HepG2 (cell line): ENCODE data around the gene TMEM63B. TPM values are rescaled to one million over a fixed set of nuclear protein-coding genes. Genes with fewer than 3 reads are reported as not detected.

Experiments
- ASH2L ChIP-seq: fragments of 300-600, 200-600 bp; sonication (generic); IDR thresholded peaks from 2 replicates; pipeline ENCODE4 v1.7.0; 2017; ENCODE audit warnings: low read depth, mild to moderate bottlenecking, moderate library complexity, mixed read lengths, low read length; ENCODE audit not compliant: insufficient read length
- FOXA3 ChIP-seq: IDR thresholded peaks from 2 replicates; pipeline ENCODE4 v1.6.1; 2016; ENCODE audit warnings: missing genetic modification reagents, missing compliant biosample characterization
- HES4 ChIP-seq: sonication (generic); formaldehyde crosslinking; IDR thresholded peaks from 2 replicates; pipeline ENCODE4 v1.9.0; 2021; ENCODE audit warnings: mild to moderate bottlenecking, missing genetic modification reagents, borderline replicate concordance
- KLF16 ChIP-seq, 2 experiments: sonication (generic) in 1 of 2; formaldehyde crosslinking in 1 of 2; IDR thresholded peaks; 2 replicates each; pipeline versions ENCODE4 v1.6.1 to v1.8.0; 2016 to 2023; ENCODE audit warnings: missing genetic modification reagents in 2 of 2, missing compliant biosample characterization in 1 of 2
- MED1 ChIP-seq: sonication (generic); formaldehyde crosslinking; IDR thresholded peaks from 2 replicates; pipeline ENCODE4 v1.4.0; 2020; ENCODE audit warnings: missing genetic modification reagents
- MYC ChIP-seq: sonication (generic); formaldehyde crosslinking; IDR thresholded peaks from 2 replicates; pipeline ENCODE4 v1.9.0; 2021; ENCODE audit warnings: missing genetic modification reagents, borderline replicate concordance
- NCOA5 ChIP-seq: sonication (generic); formaldehyde crosslinking; IDR thresholded peaks from 2 replicates; pipeline ENCODE4 v1.4.0; 2020; ENCODE audit warnings: missing genetic modification reagents
- NKX3-1 ChIP-seq: sonication (generic); formaldehyde crosslinking; IDR thresholded peaks from 2 replicates; pipeline ENCODE4 v1.5.0; 2020; ENCODE audit warnings: missing genetic modification reagents
- PHF20 ChIP-seq: sonication (generic); formaldehyde crosslinking; IDR thresholded peaks from 2 replicates; pipeline ENCODE4 v1.5.0; 2020; ENCODE audit warnings: mild to moderate bottlenecking, missing genetic modification reagents
- PHF8 ChIP-seq: sonication (generic); formaldehyde crosslinking; IDR thresholded peaks from 2 replicates; pipeline ENCODE4 v1.5.0; 2020; ENCODE audit warnings: missing genetic modification reagents
- THAP11 ChIP-seq: IDR thresholded peaks from 2 replicates; pipeline ENCODE4 v1.6.1; 2016; ENCODE audit warnings: missing biosample characterization, missing genetic modification reagents
- YEATS4 ChIP-seq: sonication (generic); formaldehyde crosslinking; IDR thresholded peaks from 2 replicates; pipeline ENCODE4 v1.4.0; 2020; ENCODE audit warnings: missing genetic modification reagents, borderline replicate concordance
- ZNF136 ChIP-seq: sonication (generic); formaldehyde crosslinking; IDR thresholded peaks from 2 replicates; pipeline ENCODE4 v1.8.1; 2022; ENCODE audit warnings: low read depth, mild to moderate bottlenecking, moderate library complexity, missing genetic modification reagents
- ZNF546 ChIP-seq: sonication (generic); formaldehyde crosslinking; conservative IDR thresholded peaks from 2 replicates; pipeline ENCODE4 v1.8.1; 2023; ENCODE audit warnings: mild to moderate bottlenecking, missing genetic modification reagents
- ZNF792 ChIP-seq: IDR thresholded peaks from 2 replicates; pipeline ENCODE4 v1.6.1; 2016
- ZSCAN22 ChIP-seq: sonication (generic); formaldehyde crosslinking; IDR thresholded peaks from 2 replicates; pipeline ENCODE4 v1.4.0; 2020; ENCODE audit warnings: mild to moderate bottlenecking, missing genetic modification reagents
- polyA plus RNA-seq, 8 experiments: library from polyadenylated mRNA; depleted of rRNA in 3 of 8; stranded (reverse) in 7 of 8; unstranded in 1 of 8; fragments of >200 nt; fragmentation: Illumina TruSeq in 4 of 8; extraction: Trizol in 4 of 8; gene quantifications; 2 replicates each; pipeline versions ENCODE4 v1.2.1 to v1.2.3, GENCODE V29; 2011 to 2016; ENCODE audit warnings: low read depth in 4 of 8, missing spikeins in 1 of 8, mixed read lengths in 1 of 8; ENCODE audit not compliant: insufficient read depth in 1 of 8
- total RNA-seq, 5 experiments: library from RNA; depleted of rRNA; stranded (reverse); fragments of >200 nt; fragmentation: Illumina TruSeq; extraction: Trizol; gene quantifications; 2 replicates each; pipeline ENCODE4 v1.2.3, GENCODE V29; 2016; ENCODE audit warnings: low read depth in 1 of 5
- TF ChIP-seq, protein P1 (sequence below): sonication (generic); formaldehyde crosslinking; IDR thresholded peaks from 2 replicates; pipeline ENCODE4 v1.4.0; 2020; ENCODE audit warnings: missing genetic modification reagents, borderline replicate concordance
- TF ChIP-seq, protein P2 (sequence below): sonication (generic); formaldehyde crosslinking; IDR thresholded peaks from 2 replicates; pipeline ENCODE4 v1.5.0; 2020; ENCODE audit warnings: mild to moderate bottlenecking, missing genetic modification reagents
- TF ChIP-seq, protein P3 (sequence below): IDR thresholded peaks from 2 replicates; pipeline ENCODE4 v1.6.1; 2012; ENCODE audit warnings: inconsistent platforms
- TF ChIP-seq, protein P4 (sequence below): sonication (generic); formaldehyde crosslinking; conservative IDR thresholded peaks from 2 replicates; pipeline ENCODE4 v1.8.0; 2022; ENCODE audit warnings: missing genetic modification reagents
- TF ChIP-seq, protein P5 (sequence below): sonication (generic); formaldehyde crosslinking; IDR thresholded peaks from 2 replicates; pipeline ENCODE4 v1.5.0; 2020; ENCODE audit warnings: missing genetic modification reagents

TMEM63B gene
- total and polyA plus RNA-seq, 2 of the 13 experiments (the other 11 are each of a cell fraction or from before 2014, with no cell fraction given), result 27.4 to 75.8 TPM

DNA sequence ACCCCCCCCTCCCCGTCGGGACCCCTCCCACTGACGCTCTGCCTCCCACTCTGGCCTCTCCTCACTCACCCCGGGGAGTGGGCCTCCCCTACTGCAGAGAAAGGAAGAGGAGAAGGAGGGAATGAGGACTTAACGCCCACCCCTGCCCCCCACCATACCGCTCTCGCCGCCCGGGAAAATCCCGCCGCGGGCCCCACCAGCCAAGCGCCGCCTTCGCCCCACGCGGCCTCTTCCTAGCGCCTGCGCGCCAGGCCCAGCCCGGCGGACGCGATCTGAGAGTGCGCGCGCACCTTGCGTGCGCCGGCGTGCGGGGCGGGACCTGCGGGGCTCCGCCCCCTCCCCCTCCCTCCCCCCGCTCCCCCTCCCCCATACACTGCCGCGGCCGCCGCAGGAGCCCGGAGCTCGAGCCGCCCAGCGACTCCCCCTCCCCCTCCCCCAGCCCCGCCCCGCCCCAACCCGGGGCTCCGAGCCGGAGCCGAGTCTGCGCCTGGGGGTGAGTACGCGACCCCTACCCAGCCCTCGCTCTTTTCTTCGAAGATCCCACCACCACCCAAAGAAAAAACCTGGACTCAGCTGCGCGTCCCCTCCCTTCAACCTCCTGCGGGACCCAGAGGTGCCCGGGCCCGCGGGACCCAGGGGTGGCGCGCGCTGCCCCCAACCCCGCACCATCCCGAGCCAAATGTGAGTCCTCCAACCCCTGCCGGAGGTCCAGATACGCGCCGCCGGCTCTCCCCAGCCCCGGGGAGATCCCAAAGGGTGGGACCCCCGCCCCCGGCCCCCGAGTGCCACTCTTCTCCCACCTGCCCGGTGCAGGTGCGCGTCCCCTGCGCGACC lies at the start of gene TMEM63B, which contains the start of gene MRPL14 (continued):
- TF ChIP-seq NKX3-1 (CRISPR knock-in tag), result 0 out of 2 replicates have a peak, but pooled peaks have one; percentile 69
- TF ChIP-seq FOXA3 (CRISPR knock-in tag), result 0 out of 2 replicates have a peak, but pooled peaks have one; percentile 16
- 0 out of 2 replicates have a peak, but pooled peaks have one; percentile 43 for TF ChIP-seq ZNF136 (CRISPR knock-in tag)
- peak; percentile 42; the same call in 1 of the 2 replicates for TF ChIP-seq HES4
- TF ChIP-seq, protein P1, sequence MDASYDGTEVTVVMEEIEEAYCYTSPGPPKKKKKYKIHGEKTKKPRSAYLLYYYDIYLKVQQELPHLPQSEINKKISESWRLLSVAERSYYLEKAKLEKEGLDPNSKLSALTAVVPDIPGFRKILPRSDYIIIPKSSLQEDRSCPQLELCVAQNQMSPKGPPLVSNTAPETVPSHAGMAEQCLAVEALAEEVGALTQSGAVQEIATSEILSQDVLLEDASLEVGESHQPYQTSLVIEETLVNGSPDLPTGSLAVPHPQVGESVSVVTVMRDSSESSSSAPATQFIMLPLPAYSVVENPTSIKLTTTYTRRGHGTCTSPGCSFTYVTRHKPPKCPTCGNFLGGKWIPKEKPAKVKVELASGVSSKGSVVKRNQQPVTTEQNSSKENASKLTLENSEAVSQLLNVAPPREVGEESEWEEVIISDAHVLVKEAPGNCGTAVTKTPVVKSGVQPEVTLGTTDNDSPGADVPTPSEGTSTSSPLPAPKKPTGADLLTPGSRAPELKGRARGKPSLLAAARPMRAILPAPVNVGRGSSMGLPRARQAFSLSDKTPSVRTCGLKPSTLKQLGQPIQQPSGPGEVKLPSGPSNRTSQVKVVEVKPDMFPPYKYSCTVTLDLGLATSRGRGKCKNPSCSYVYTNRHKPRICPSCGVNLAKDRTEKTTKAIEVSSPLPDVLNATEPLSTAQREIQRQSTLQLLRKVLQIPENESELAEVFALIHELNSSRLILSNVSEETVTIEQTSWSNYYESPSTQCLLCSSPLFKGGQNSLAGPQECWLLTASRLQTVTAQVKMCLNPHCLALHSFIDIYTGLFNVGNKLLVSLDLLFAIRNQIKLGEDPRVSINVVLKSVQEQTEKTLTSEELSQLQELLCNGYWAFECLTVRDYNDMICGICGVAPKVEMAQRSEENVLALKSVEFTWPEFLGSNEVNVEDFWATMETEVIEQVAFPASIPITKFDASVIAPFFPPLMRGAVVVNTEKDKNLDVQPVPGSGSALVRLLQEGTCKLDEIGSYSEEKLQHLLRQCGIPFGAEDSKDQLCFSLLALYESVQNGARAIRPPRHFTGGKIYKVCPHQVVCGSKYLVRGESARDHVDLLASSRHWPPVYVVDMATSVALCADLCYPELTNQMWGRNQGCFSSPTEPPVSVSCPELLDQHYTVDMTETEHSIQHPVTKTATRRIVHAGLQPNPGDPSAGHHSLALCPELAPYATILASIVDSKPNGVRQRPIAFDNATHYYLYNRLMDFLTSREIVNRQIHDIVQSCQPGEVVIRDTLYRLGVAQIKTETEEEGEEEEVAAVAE (CRISPR knock-in tag), result no peak
- TF ChIP-seq PHF20 (CRISPR knock-in tag), result peak; percentile 11
- TF ChIP-seq, protein P2, sequence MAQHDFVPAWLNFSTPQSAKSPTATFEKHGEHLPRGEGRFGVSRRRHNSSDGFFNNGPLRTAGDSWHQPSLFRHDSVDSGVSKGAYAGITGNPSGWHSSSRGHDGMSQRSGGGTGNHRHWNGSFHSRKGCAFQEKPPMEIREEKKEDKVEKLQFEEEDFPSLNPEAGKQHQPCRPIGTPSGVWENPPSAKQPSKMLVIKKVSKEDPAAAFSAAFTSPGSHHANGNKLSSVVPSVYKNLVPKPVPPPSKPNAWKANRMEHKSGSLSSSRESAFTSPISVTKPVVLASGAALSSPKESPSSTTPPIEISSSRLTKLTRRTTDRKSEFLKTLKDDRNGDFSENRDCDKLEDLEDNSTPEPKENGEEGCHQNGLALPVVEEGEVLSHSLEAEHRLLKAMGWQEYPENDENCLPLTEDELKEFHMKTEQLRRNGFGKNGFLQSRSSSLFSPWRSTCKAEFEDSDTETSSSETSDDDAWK, result no peak
- TF ChIP-seq KLF16 (CRISPR knock-in tag; IDR thresholded peaks at IDR 0.05), result peak in 1 of 2 experiments; percentile 53; a peak in 1 of 4 replicates
- TF ChIP-seq, protein P3, sequence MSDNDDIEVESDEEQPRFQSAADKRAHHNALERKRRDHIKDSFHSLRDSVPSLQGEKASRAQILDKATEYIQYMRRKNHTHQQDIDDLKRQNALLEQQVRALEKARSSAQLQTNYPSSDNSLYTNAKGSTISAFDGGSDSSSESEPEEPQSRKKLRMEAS, result peak; percentile 75
- peak; percentile 70 for TF ChIP-seq PHF8 (CRISPR knock-in tag)
- peak; percentile 36; the same call in 1 of the 2 replicates for TF ChIP-seq ZNF792 (CRISPR knock-in tag)
- TF ChIP-seq YEATS4 (CRISPR knock-in tag), result peak; percentile 79; the same call in 1 of the 2 replicates
- no peak for TF ChIP-seq NCOA5 (CRISPR knock-in tag)
- TF ChIP-seq ZSCAN22, result no peak
- TF ChIP-seq THAP11 (CRISPR knock-in tag), result peak; percentile 79
- TF ChIP-seq, protein P4, sequence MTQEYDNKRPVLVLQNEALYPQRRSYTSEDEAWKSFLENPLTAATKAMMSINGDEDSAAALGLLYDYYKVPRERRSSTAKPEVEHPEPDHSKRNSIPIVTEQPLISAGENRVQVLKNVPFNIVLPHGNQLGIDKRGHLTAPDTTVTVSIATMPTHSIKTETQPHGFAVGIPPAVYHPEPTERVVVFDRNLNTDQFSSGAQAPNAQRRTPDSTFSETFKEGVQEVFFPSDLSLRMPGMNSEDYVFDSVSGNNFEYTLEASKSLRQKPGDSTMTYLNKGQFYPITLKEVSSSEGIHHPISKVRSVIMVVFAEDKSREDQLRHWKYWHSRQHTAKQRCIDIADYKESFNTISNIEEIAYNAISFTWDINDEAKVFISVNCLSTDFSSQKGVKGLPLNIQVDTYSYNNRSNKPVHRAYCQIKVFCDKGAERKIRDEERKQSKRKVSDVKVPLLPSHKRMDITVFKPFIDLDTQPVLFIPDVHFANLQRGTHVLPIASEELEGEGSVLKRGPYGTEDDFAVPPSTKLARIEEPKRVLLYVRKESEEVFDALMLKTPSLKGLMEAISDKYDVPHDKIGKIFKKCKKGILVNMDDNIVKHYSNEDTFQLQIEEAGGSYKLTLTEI (CRISPR knock-in tag), result no peak
- peak; percentile 85 for TF ChIP-seq MYC (CRISPR knock-in tag)
- 0 out of 2 replicates have a peak, but pooled peaks have one; percentile 33 for TF ChIP-seq MED1 (CRISPR knock-in tag)
- TF ChIP-seq ASH2L, result peak; percentile 40
- peak; percentile 63 for TF ChIP-seq ZNF546 (CRISPR knock-in tag)
- TF ChIP-seq, protein P5, sequence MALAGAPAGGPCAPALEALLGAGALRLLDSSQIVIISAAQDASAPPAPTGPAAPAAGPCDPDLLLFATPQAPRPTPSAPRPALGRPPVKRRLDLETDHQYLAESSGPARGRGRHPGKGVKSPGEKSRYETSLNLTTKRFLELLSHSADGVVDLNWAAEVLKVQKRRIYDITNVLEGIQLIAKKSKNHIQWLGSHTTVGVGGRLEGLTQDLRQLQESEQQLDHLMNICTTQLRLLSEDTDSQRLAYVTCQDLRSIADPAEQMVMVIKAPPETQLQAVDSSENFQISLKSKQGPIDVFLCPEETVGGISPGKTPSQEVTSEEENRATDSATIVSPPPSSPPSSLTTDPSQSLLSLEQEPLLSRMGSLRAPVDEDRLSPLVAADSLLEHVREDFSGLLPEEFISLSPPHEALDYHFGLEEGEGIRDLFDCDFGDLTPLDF (CRISPR knock-in tag), result 0 out of 2 replicates have a peak, but pooled peaks have one; percentile 34
